H1 (cell line): ENCODE results near the gene YWHAG. TPM values are rescaled to one million over a fixed set of nuclear protein-coding genes. Genes with fewer than 3 reads are reported as not detected.

ENCODE experiments used
- CTCF ChIA-PET: fragments of 300-600 bp; sonication (Branson Sonifier 250); formaldehyde crosslinking; loops from one replicate; lab custom pipeline; 2021; ENCODE audit not compliant: partially characterized antibody; lab: Charles Lee
- POLR2A ChIA-PET: fragments of 300-600 bp; sonication (Branson Sonifier 250); formaldehyde crosslinking; loops from one replicate; lab custom pipeline; 2021; ENCODE audit warnings: inconsistent platforms; ENCODE audit not compliant: partially characterized antibody; lab: Charles Lee
- DNase-seq, 2 experiments: peaks; one replicate each; pipeline versions ENCODE4 v3.0.0 to v3.0.0-alpha.2; 2010 to 2022; ENCODE audit warnings: low spot score in 2 of 2, low read depth in 1 of 2, mixed read lengths in 1 of 2
- FAIRE-seq: peaks from 2 replicates; lab custom pipeline; 2011; peaks lifted over from hg19 to GRCh38; lab: Jason Lieb, UNC
- H2AFZ ChIP-seq: 2 replicates; pipeline ENCODE4 v1.8.1; 2012; ENCODE audit warnings: low read length, inconsistent platforms
- H2AK5ac ChIP-seq: 2 replicates; pipeline ENCODE4 v1.6.1; 2013; ENCODE audit warnings: low read depth, low read length
- H2BK120ac ChIP-seq: replicated peaks from 2 replicates; pipeline ENCODE3; 2013; ENCODE audit warnings: low read depth, low read length, inconsistent platforms
- H2BK12ac ChIP-seq: 2 replicates; pipeline ENCODE4 v1.6.1; 2013; ENCODE audit warnings: low read depth, low read length
- H2BK15ac ChIP-seq: 2 replicates; pipeline ENCODE4 v1.6.1; 2013; ENCODE audit warnings: low read length
- H2BK20ac ChIP-seq: 2 replicates; pipeline ENCODE4 v1.6.1; 2013; ENCODE audit warnings: low read length
- H2BK5ac ChIP-seq: 2 replicates; pipeline ENCODE4 v1.6.1; 2013; ENCODE audit warnings: low read depth, low read length
- H3K14ac ChIP-seq: 2 replicates; pipeline ENCODE4 v1.6.1; 2013; ENCODE audit warnings: inconsistent platforms; ENCODE audit not compliant: insufficient read length
- H3K18ac ChIP-seq: 2 replicates; pipeline ENCODE4 v1.6.1; 2013; ENCODE audit warnings: low read length; ENCODE audit errors: extremely low read depth
- H3K23ac ChIP-seq: 2 replicates; pipeline ENCODE4 v1.6.1; 2013; ENCODE audit warnings: inconsistent platforms; ENCODE audit not compliant: insufficient read length
- H3K23me2 ChIP-seq: 2 replicates; pipeline ENCODE4 v1.6.1; 2013; ENCODE audit warnings: low read depth, low read length
- H3K27ac ChIP-seq: 2 replicates; pipeline ENCODE4 v1.6.1; 2011; ENCODE audit warnings: low read depth, low read length, inconsistent platforms
- H3K27me3 ChIP-seq, 4 experiments: replicated peaks in 1 of 4; 1 replicate in 1 of 4; 2 replicates in 3 of 4; pipeline versions ENCODE4 v1.6.1 to v1.8.1; 2011 to 2013; ENCODE audit warnings: low read length in 3 of 4, mild to moderate bottlenecking in 3 of 4, inconsistent platforms in 2 of 4, mixed read lengths in 2 of 4, moderate library complexity in 1 of 4; ENCODE audit not compliant: control insufficient read depth in 3 of 4, insufficient read depth in 3 of 4; ENCODE audit errors: extremely low read depth in 1 of 4
- H3K36me3 ChIP-seq, 4 experiments: 2 replicates each; pipeline versions ENCODE4 v1.6.1 to v1.8.1; 2011 to 2013; ENCODE audit warnings: mild to moderate bottlenecking in 4 of 4, low read length in 3 of 4, moderate library complexity in 2 of 4, control low read depth in 1 of 4, inconsistent platforms in 1 of 4; ENCODE audit not compliant: insufficient read depth in 4 of 4, control insufficient read depth in 2 of 4
- H3K4ac ChIP-seq: replicated peaks from 2 replicates; pipeline ENCODE3; 2013; ENCODE audit warnings: low read length, low read depth, mixed read lengths, inconsistent platforms; ENCODE audit not compliant: insufficient read length
- H3K4me1 ChIP-seq, 4 experiments: replicated peaks in 1 of 4; 1 replicate in 1 of 4; 2 replicates in 3 of 4; pipeline versions ENCODE4 v1.6.1 to v1.8.1; 2011 to 2013; ENCODE audit warnings: low read length in 3 of 4, inconsistent platforms in 2 of 4, mixed read lengths in 1 of 4; ENCODE audit not compliant: insufficient read depth in 4 of 4, control insufficient read depth in 3 of 4
- H3K4me2 ChIP-seq, 2 experiments: 2 replicates each; pipeline versions ENCODE4 v1.6.1 to v1.8.1; 2011 to 2013; ENCODE audit warnings: low read depth in 2 of 2, low read length in 2 of 2, control low read depth in 1 of 2, inconsistent platforms in 1 of 2, mild to moderate bottlenecking in 1 of 2; ENCODE audit not compliant: insufficient read depth in 1 of 2
- H3K4me3 ChIP-seq, 4 experiments: fragments of 200-600, 300-600 bp in 1 of 4; sonication (generic), shearing (Covaris generic), sonication (Bioruptor Twin) in 1 of 4; 2 replicates each; pipeline versions ENCODE4 v1.5.1 to v1.8.1; 2011 to 2016; ENCODE audit warnings: low read length in 4 of 4, low read depth in 3 of 4, control low read depth in 2 of 4, inconsistent platforms in 2 of 4, mild to moderate bottlenecking in 2 of 4, mixed read lengths in 1 of 4, moderate library complexity in 1 of 4; ENCODE audit not compliant: insufficient read depth in 2 of 4; ENCODE audit errors: extremely low read depth in 1 of 4
- H3K56ac ChIP-seq: replicated peaks from 2 replicates; pipeline ENCODE3; 2013; ENCODE audit warnings: low read depth, mild to moderate bottlenecking, mixed read lengths, low read length, inconsistent platforms; ENCODE audit not compliant: insufficient read length
- H3K79me1 ChIP-seq: 2 replicates; pipeline ENCODE4 v1.6.1; 2013; ENCODE audit warnings: low read depth, low read length, control low read depth
- H3K79me2 ChIP-seq, 2 experiments: 2 replicates each; pipeline versions ENCODE4 v1.6.1 to v1.8.1; 2012 to 2013; ENCODE audit warnings: low read length in 2 of 2, mild to moderate bottlenecking in 2 of 2, inconsistent platforms in 1 of 2; ENCODE audit not compliant: insufficient read depth in 2 of 2, control insufficient read depth in 1 of 2
- H3K9ac ChIP-seq, 4 experiments: replicated peaks in 1 of 4; 1 replicate in 1 of 4; 2 replicates in 3 of 4; pipeline versions ENCODE4 v1.6.1 to v1.8.1; 2011 to 2013; ENCODE audit warnings: low read depth in 3 of 4, low read length in 3 of 4, control low read depth in 2 of 4, mild to moderate bottlenecking in 2 of 4, moderate library complexity in 2 of 4, inconsistent platforms in 1 of 4; ENCODE audit errors: extremely low read depth in 1 of 4
- H3K9me3 ChIP-seq, 2 experiments: 2 replicates each; pipeline versions ENCODE4 v1.6.1 to v1.8.1; 2012 to 2013; ENCODE audit warnings: mild to moderate bottlenecking in 2 of 2, moderate library complexity in 2 of 2, control low read depth in 1 of 2, inconsistent platforms in 1 of 2, low read depth in 1 of 2, low read length in 1 of 2, mixed read lengths in 1 of 2; ENCODE audit not compliant: insufficient read depth in 2 of 2
- H4K20me1 ChIP-seq, 2 experiments: replicated peaks in 1 of 2; 2 replicates each; pipeline versions ENCODE3 to v1.8.1; 2011 to 2013; ENCODE audit warnings: inconsistent platforms in 2 of 2, low read length in 2 of 2, mild to moderate bottlenecking in 1 of 2; ENCODE audit not compliant: insufficient read depth in 2 of 2, control insufficient read depth in 1 of 2
- H4K5ac ChIP-seq: 2 replicates; pipeline ENCODE4 v1.6.1; 2013; ENCODE audit warnings: low read length, low read depth, mixed read lengths, inconsistent platforms; ENCODE audit not compliant: insufficient read length
- H4K8ac ChIP-seq: 2 replicates; pipeline ENCODE4 v1.8.0; 2013; ENCODE audit warnings: mild to moderate bottlenecking, moderate library complexity, low read length, inconsistent platforms; ENCODE audit not compliant: insufficient read depth; ENCODE audit errors: extremely low read depth
- H4K91ac ChIP-seq: replicated peaks from 2 replicates; pipeline ENCODE3; 2013; ENCODE audit warnings: low read length, mixed read lengths, inconsistent platforms; ENCODE audit not compliant: insufficient read length
- EGR1 ChIP-seq: IDR thresholded peaks from 2 replicates; pipeline ENCODE4 v1.6.1; 2011; ENCODE audit warnings: low read depth, low read length, borderline replicate concordance
- NRF1 ChIP-seq: IDR thresholded peaks from 2 replicates; pipeline ENCODE4 v1.6.1; 2011; ENCODE audit warnings: mild to moderate bottlenecking, low read depth, low read length, improper control_type of control experiment
- RXRA ChIP-seq: IDR thresholded peaks from 2 replicates; pipeline ENCODE4 v1.6.1; 2011; ENCODE audit warnings: low read depth, mild to moderate bottlenecking, low read length, moderate library complexity; ENCODE audit not compliant: insufficient read depth
- TAF1 ChIP-seq: IDR thresholded peaks from 2 replicates; pipeline ENCODE4 v1.6.1; 2011; ENCODE audit warnings: mild to moderate bottlenecking, low read depth, low read length
- polyA plus RNA-seq, 7 experiments: library from polyadenylated mRNA; depleted of rRNA in 3 of 7; stranded (reverse) in 5 of 7; unstranded in 2 of 7; fragments of >200 nt in 5 of 7; fragments of 200-250 nt in 2 of 7; gene quantifications; 1 replicate in 5 of 7; 2 replicates in 1 of 7; 4 replicates in 1 of 7; pipeline versions ENCODE4 v1.2.1 to v1.2.3, GENCODE V29; 2011 to 2013; ENCODE audit warnings: missing spikeins in 2 of 7, mixed read lengths in 2 of 7
- total RNA-seq: library from RNA; stranded (reverse); fragmentation: NEBNext Ultra II Directional; extraction: Animal tissue kit (Norgen Biotek cat#: 25700); gene quantifications from 2 replicates; pipeline ENCODE4 v1.2.1, GENCODE V29; 2021
- TF ChIP-seq, protein P1 (sequence below): IDR thresholded peaks from 2 replicates; pipeline ENCODE4 v1.6.1; 2012; ENCODE audit warnings: inconsistent platforms
- TF ChIP-seq, protein P2 (sequence below), 3 experiments: IDR thresholded peaks; 1 replicate in 2 of 3; 2 replicates in 1 of 3; pipeline versions ENCODE4 v1.5.1 to v1.6.1; 2011; ENCODE audit warnings: low read length in 3 of 3, mild to moderate bottlenecking in 3 of 3, inconsistent platforms in 2 of 3, low read depth in 1 of 3, moderate library complexity in 1 of 3; ENCODE audit not compliant: insufficient read depth in 1 of 3; ENCODE audit errors: control extremely low read depth in 1 of 3

YWHAG gene
- total and polyA plus RNA-seq, 2 of the 8 experiments (the other 6 are each of a cell fraction or from before 2014, with no cell fraction given), result 57.2 to 241 TPM

DNA sequence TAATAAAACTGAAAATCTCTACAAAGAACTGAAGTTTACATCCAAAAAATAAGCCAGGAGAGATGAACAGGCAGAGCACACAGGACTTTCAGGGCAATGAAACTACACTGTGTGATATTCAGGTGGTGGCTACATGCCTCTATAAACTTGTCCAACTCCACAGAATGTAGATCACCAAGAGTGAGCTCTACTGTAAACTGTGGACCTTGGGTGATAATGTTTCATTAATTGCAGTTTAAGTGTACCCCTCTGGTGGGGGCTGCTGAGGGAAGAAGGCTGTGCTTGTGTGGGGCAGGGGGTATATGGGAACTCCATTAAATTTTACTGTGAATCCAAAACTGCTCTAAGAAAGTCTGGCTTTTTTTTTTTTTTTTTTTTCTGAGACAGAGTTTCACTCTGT lies 22.7 kb downstream of the YWHAG start:
- Histone ChIP-seq H2BK5ac (no peak overlapping the region), H3K4ac (no peak overlapping the region), H3K23me2 (no peaks in the 10 kb centered on the region), H2AFZ (no peak overlapping the region), H3K9ac (no peak overlapping the region), H3K9me3 (no peaks in the 10 kb centered on the region), H4K20me1 (peaks cover 37 to 40% of the 10 kb centered on the region in 2 experiments), H4K91ac (no peak overlapping the region), H3K79me1 (peaks cover 15% of the 10 kb centered on the region), H3K79me2 (peaks cover 43 to 99% of the 10 kb centered on the region in 2 experiments), H3K18ac (no peak overlapping the region), H3K4me2 (no peak overlapping the region), H2AK5ac (no peak overlapping the region), H3K4me3 (no peak overlapping the region), H3K14ac (no peak overlapping the region), H2BK120ac (no peak overlapping the region), H3K23ac (no peak overlapping the region), H3K27me3 (no peaks in the 10 kb centered on the region), H2BK20ac (no peak overlapping the region), H2BK12ac (no peak overlapping the region), H3K56ac (no peak overlapping the region), H4K5ac (no peak overlapping the region), H4K8ac (no peak overlapping the region), H2BK15ac (no peak overlapping the region), H3K36me3 (peaks cover 5 to 41% (median 7%) of the 10 kb centered on the region in 4 experiments; a peak in 7 of 8 replicates), H3K4me1 (peaks cover 0 to 4% (median 3%) of the 10 kb centered on the region in 4 experiments; a peak in 2 of 7 replicates), H3K27ac (no peak overlapping the region)
- FAIRE-seq (no peak), DNase-seq (no peak)
- ChIA-PET CTCF (interaction anchor here (0.6 to 2.3 kb wide), 4 partner anchors 14 to 40 kb away, joined by 4 to 10 read pairs (median 5); no protein-coding TSS in a partner anchor), POLR2A (interaction anchor here (1.4 to 15.6 kb wide), 4 partner anchors 10 to 18 kb away, joined by 3 to 249 read pairs (median 13); partner anchors contain the start of gene YWHAG)
- TF ChIP-seq, protein P1, sequence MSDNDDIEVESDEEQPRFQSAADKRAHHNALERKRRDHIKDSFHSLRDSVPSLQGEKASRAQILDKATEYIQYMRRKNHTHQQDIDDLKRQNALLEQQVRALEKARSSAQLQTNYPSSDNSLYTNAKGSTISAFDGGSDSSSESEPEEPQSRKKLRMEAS, result no peak
- no peak for TF ChIP-seq TAF1
- TF ChIP-seq NRF1, result no peak
- TF ChIP-seq, protein P2, sequence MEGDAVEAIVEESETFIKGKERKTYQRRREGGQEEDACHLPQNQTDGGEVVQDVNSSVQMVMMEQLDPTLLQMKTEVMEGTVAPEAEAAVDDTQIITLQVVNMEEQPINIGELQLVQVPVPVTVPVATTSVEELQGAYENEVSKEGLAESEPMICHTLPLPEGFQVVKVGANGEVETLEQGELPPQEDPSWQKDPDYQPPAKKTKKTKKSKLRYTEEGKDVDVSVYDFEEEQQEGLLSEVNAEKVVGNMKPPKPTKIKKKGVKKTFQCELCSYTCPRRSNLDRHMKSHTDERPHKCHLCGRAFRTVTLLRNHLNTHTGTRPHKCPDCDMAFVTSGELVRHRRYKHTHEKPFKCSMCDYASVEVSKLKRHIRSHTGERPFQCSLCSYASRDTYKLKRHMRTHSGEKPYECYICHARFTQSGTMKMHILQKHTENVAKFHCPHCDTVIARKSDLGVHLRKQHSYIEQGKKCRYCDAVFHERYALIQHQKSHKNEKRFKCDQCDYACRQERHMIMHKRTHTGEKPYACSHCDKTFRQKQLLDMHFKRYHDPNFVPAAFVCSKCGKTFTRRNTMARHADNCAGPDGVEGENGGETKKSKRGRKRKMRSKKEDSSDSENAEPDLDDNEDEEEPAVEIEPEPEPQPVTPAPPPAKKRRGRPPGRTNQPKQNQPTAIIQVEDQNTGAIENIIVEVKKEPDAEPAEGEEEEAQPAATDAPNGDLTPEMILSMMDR (IDR thresholded peaks at IDR 0.05; ENCODE audit: control extremely low read depth in 1 of 3, insufficient read depth in 1 of 3, low read depth in 1 of 3, low read length in 3 of 3), result no peak
- TF ChIP-seq EGR1, result no peak
- TF ChIP-seq RXRA, result no peak
